IMR-90 (cell line): ENCODE results near the gene IL36B. TPM values are rescaled to one million over a fixed set of nuclear protein-coding genes. Genes with fewer than 3 reads are reported as not detected.

Experiments used
- ATAC-seq: fragments of 200-7000 bp; cut with Tn5 transposase; 2 replicates; pipeline ENCODE4 v1.9.1; 2020; ENCODE audit warnings: low read depth, mild to moderate bottlenecking, moderate library complexity
- BruUV-seq: library from RNA; stranded (reverse); fragments of 400-500 nt; replicated peaks from 2 replicates; lab custom pipeline; 2021; lab: Mats Ljungman, UMichigan
- CTCF ChIA-PET: fragments of 300-600 bp; formaldehyde crosslinking; extraction: SDS; loops from one replicate; lab custom pipeline; 2021; ENCODE audit warnings: antibody characterized with exemption; lab: Yijun Ruan, JAX
- POLR2A ChIA-PET: fragments of 300-600 bp; sonication (Branson Sonifier 250); formaldehyde crosslinking; loops from one replicate; lab custom pipeline; 2022; ENCODE audit warnings: antibody characterized with exemption; ENCODE audit not compliant: unreplicated experiment; lab: Charles Lee
- DNase-seq: peaks from one replicate; pipeline ENCODE4 v3.0.0; 2013
- H2AFZ ChIP-seq: replicated peaks from 2 replicates; pipeline ENCODE3; 2013; ENCODE audit warnings: low read length, mild to moderate bottlenecking; ENCODE audit not compliant: poor library complexity
- H2AK5ac ChIP-seq: 2 replicates; pipeline ENCODE4 v1.6.1; 2013; ENCODE audit warnings: low read depth, low read length, inconsistent platforms
- H2AK9ac ChIP-seq: replicated peaks from 2 replicates; pipeline ENCODE3; 2013; ENCODE audit warnings: mild to moderate bottlenecking, low read depth, low read length, moderate library complexity; ENCODE audit not compliant: poor library complexity
- H2BK120ac ChIP-seq: 2 replicates; pipeline ENCODE4 v1.6.1; 2013; ENCODE audit warnings: low read depth, low read length, inconsistent platforms
- H2BK15ac ChIP-seq: 3 replicates; pipeline ENCODE4 v1.6.1; 2013; ENCODE audit warnings: low read depth, low read length, inconsistent platforms
- H2BK20ac ChIP-seq: 2 replicates; pipeline ENCODE4 v1.6.1; 2013; ENCODE audit warnings: low read depth, mild to moderate bottlenecking, inconsistent platforms, low read length, moderate library complexity
- H2BK5ac ChIP-seq: 2 replicates; pipeline ENCODE4 v1.6.1; 2013; ENCODE audit warnings: mild to moderate bottlenecking, low read depth, low read length, inconsistent platforms; ENCODE audit not compliant: poor library complexity, severe bottlenecking
- H3K14ac ChIP-seq: replicated peaks from 2 replicates; pipeline ENCODE4 v1.6.1; 2013; ENCODE audit warnings: low read depth, low read length, inconsistent platforms
- H3K18ac ChIP-seq: 2 replicates; pipeline ENCODE4 v1.6.1; 2013; ENCODE audit warnings: low read depth, low read length, control low read depth
- H3K23ac ChIP-seq: 2 replicates; pipeline ENCODE4 v1.6.1; 2013; ENCODE audit warnings: low read depth, low read length, inconsistent platforms
- H3K27ac ChIP-seq: 2 replicates; pipeline ENCODE4 v1.5.1; 2013; ENCODE audit warnings: mild to moderate bottlenecking, control low read depth, low read length; ENCODE audit not compliant: insufficient read depth
- H3K27me3 ChIP-seq: 2 replicates; pipeline ENCODE4 v1.6.1; 2013; ENCODE audit warnings: low read length; ENCODE audit not compliant: control insufficient read depth, insufficient read depth
- H3K36me3 ChIP-seq: 2 replicates; pipeline ENCODE4 v1.6.1; 2013; ENCODE audit warnings: low read length, mixed read lengths; ENCODE audit not compliant: control insufficient read depth, insufficient read depth
- H3K4ac ChIP-seq: 2 replicates; pipeline ENCODE4 v1.6.1; 2013; ENCODE audit warnings: low read depth, low read length, inconsistent platforms
- H3K4me1 ChIP-seq: 2 replicates; pipeline ENCODE4 v1.6.1; 2013; ENCODE audit warnings: low read length, mixed read lengths; ENCODE audit not compliant: control insufficient read depth, insufficient read depth
- H3K4me2 ChIP-seq: 2 replicates; pipeline ENCODE4 v1.6.1; 2013; ENCODE audit warnings: low read depth, mild to moderate bottlenecking, control low read depth, low read length, moderate library complexity
- H3K4me3 ChIP-seq: 2 replicates; pipeline ENCODE4 v1.5.1; 2013; ENCODE audit warnings: low read depth, mild to moderate bottlenecking, control low read depth, low read length, moderate library complexity; ENCODE audit not compliant: insufficient read depth
- H3K56ac ChIP-seq: 2 replicates; pipeline ENCODE4 v1.6.1; 2013; ENCODE audit warnings: low read length, inconsistent platforms; ENCODE audit not compliant: insufficient read depth; ENCODE audit errors: extremely low read depth
- H3K79me1 ChIP-seq, 2 experiments: 2 replicates each; pipeline ENCODE4 v1.6.1; 2013; ENCODE audit warnings: low read length in 2 of 2, inconsistent platforms in 1 of 2, low read depth in 1 of 2
- H3K9ac ChIP-seq: 2 replicates; pipeline ENCODE4 v1.6.1; 2013; ENCODE audit warnings: low read depth, low read length, control low read depth
- H3K9me1 ChIP-seq: 2 replicates; pipeline ENCODE4 v1.6.1; 2013; ENCODE audit warnings: low read length, inconsistent platforms; ENCODE audit not compliant: insufficient read depth
- H3K9me3 ChIP-seq: 2 replicates; pipeline ENCODE4 v1.6.1; 2013; ENCODE audit warnings: low read length; ENCODE audit not compliant: control insufficient read depth, insufficient read depth
- H4K20me1 ChIP-seq: 2 replicates; pipeline ENCODE4 v1.6.1; 2013; ENCODE audit warnings: low read length, inconsistent platforms; ENCODE audit not compliant: insufficient read depth
- H4K5ac ChIP-seq: 2 replicates; pipeline ENCODE4 v1.6.1; 2013; ENCODE audit warnings: mild to moderate bottlenecking, low read depth, low read length, control low read depth
- H4K8ac ChIP-seq, 2 experiments: 2 replicates each; pipeline ENCODE4 v1.6.1; 2013; ENCODE audit warnings: low read depth in 2 of 2, low read length in 2 of 2, control low read depth in 1 of 2, inconsistent platforms in 1 of 2
- H4K91ac ChIP-seq: 2 replicates; pipeline ENCODE4 v1.6.1; 2013; ENCODE audit warnings: low read depth, low read length, inconsistent platforms; ENCODE audit not compliant: insufficient read depth
- CEBPB ChIP-seq: IDR thresholded peaks from 2 replicates; pipeline ENCODE4 v1.6.1; 2012; ENCODE audit warnings: low read depth, low read length, improper control_type of control experiment
- CHD1 ChIP-seq: IDR thresholded peaks from 2 replicates; pipeline ENCODE4 v1.6.1; 2012; ENCODE audit warnings: low read depth, low read length, improper control_type of control experiment
- ELK1 ChIP-seq: fragments of 150-350 bp; IDR thresholded peaks from 2 replicates; pipeline ENCODE4 v1.6.1; 2016; ENCODE audit warnings: low read depth, mild to moderate bottlenecking, low read length, moderate library complexity, borderline replicate concordance
- FOS ChIP-seq: fragments of 150-350 bp; IDR thresholded peaks from 2 replicates; pipeline ENCODE4 v1.6.1; 2016; ENCODE audit warnings: low read depth, low read length
- MAFK ChIP-seq: IDR thresholded peaks from 2 replicates; pipeline ENCODE4 v1.6.1; 2012; ENCODE audit warnings: low read depth, low read length, improper control_type of control experiment
- MAZ ChIP-seq: IDR thresholded peaks from 2 replicates; pipeline ENCODE4 v1.6.1; 2012; ENCODE audit warnings: low read depth, mild to moderate bottlenecking, low read length, improper control_type of control experiment, moderate library complexity, borderline replicate concordance
- MXI1 ChIP-seq: IDR thresholded peaks from 2 replicates; pipeline ENCODE4 v1.6.1; 2012; ENCODE audit warnings: low read depth, mild to moderate bottlenecking, low read length, moderate library complexity, borderline replicate concordance
- POLR2A ChIP-seq: IDR thresholded peaks from 2 replicates; pipeline ENCODE4 v1.6.1; 2012; ENCODE audit warnings: mild to moderate bottlenecking, low read depth, low read length
- RAD21 ChIP-seq: IDR thresholded peaks from 2 replicates; pipeline ENCODE4 v1.6.1; 2012; ENCODE audit warnings: low read length, improper control_type of control experiment
- RCOR1 ChIP-seq: IDR thresholded peaks from 2 replicates; pipeline ENCODE4 v1.6.1; 2012; ENCODE audit warnings: mild to moderate bottlenecking, low read length, improper control_type of control experiment; ENCODE audit not compliant: insufficient replicate concordance
- RFX5 ChIP-seq: IDR thresholded peaks from 2 replicates; pipeline ENCODE4 v1.8.0; 2012; ENCODE audit warnings: low read depth, mild to moderate bottlenecking, low read length, moderate library complexity
- WGBS, 2 experiments: methylation state at CpG; one replicate each; pipeline versions ENCODE4 v1.1.5 to v1.1.7; 2013; ENCODE audit warnings: missing lambda C conversion rate in 2 of 2; ENCODE audit not compliant: insufficient read length in 1 of 2; ENCODE audit errors: extremely low coverage in 2 of 2; 5-methylcytosine and 5-hydroxymethylcytosine counted together
- dilution Hi-C: fragments of 300-500 bp; cut with HindIII; formaldehyde crosslinking; loops from one replicate; pipeline ENCODE4 v1.14.3; 2018; ENCODE audit warnings: low sequenced_read_pairs; ENCODE audit not compliant: unreplicated experiment
- in situ Hi-C: fragments of 300-500 bp; cut with MboI; formaldehyde crosslinking; loops from 3 replicates; pipeline ENCODE4 v1.14.3; 2019; ENCODE audit warnings: low sequenced_read_pairs, inconsistent platforms, mixed read lengths
- intact Hi-C: fragments of 100-400 bp; cut with micrococcal nuclease; formaldehyde crosslinking; loops from 2 replicates; pipeline ENCODE4 v1.10.0; 2022
- polyA plus RNA-seq, 3 experiments: library from polyadenylated mRNA; depleted of rRNA; stranded (reverse); fragments of >200 nt; gene quantifications; 2 replicates each; pipeline ENCODE4 v1.2.3, GENCODE V29; 2012; ENCODE audit warnings: low replicate concordance in 1 of 3
- total RNA-seq: library from RNA; depleted of rRNA; stranded (reverse); fragments of >200 nt; gene quantifications from 2 replicates; pipeline ENCODE4 v1.2.3, GENCODE V29; 2012
- TF ChIP-seq, protein P1 (sequence below): fragments of 150-350 bp; IDR thresholded peaks from 2 replicates; pipeline ENCODE4 v1.6.1; 2017; ENCODE audit warnings: mild to moderate bottlenecking, antibody characterized with exemption, low read length, low read depth

The IL36B gene
- total and polyA plus RNA-seq, 2 of the 4 experiments (the other 2 are of a cell fraction) = not detected

DNA sequence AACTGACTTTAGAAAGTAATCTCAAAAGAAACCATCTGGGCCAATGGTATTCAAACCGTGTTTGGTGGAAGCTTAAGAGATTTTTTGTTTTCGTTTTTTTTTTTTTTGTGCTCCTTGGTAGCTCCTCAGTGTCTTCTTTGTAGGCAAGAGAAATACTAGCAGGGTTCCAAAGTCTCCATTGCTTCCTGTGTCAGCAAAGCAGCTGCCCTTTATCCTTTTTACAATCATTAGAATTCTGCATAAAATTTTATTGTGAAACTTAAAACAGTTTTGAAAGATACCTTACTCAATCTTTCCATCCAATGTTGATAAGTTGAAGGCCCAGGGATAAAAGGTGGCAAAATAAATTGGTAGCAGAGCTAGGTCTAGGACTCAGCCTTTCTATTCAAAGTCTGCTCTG, 15.6 kb upstream of the IL36B start:
- H3K4me3 ChIP-seq = no peak overlapping the region
- no peaks in the 10 kb centered on the region for H3K79me1 ChIP-seq
- no peak overlapping the region for H3K18ac ChIP-seq
- no peak overlapping the region for H2BK20ac ChIP-seq
- H4K91ac ChIP-seq = no peak overlapping the region
- no peak overlapping the region for H4K5ac ChIP-seq
- TF ChIP-seq RAD21 = no peak
- TF ChIP-seq POLR2A = no peak
- TF ChIP-seq, protein P1, sequence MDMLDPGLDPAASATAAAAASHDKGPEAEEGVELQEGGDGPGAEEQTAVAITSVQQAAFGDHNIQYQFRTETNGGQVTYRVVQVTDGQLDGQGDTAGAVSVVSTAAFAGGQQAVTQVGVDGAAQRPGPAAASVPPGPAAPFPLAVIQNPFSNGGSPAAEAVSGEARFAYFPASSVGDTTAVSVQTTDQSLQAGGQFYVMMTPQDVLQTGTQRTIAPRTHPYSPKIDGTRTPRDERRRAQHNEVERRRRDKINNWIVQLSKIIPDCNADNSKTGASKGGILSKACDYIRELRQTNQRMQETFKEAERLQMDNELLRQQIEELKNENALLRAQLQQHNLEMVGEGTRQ = no peak
- no peak for TF ChIP-seq CEBPB
- TF ChIP-seq CHD1 = no peak
- TF ChIP-seq ELK1 = no peak
- TF ChIP-seq MXI1 = no peak
- TF ChIP-seq FOS = no peak
- no peak for TF ChIP-seq MAFK
- no peak for TF ChIP-seq RCOR1
- TF ChIP-seq MAZ = no peak
- TF ChIP-seq RFX5 = no peak
- no peak overlapping the region for H2AK9ac ChIP-seq
- no peak overlapping the region for H3K56ac ChIP-seq
- no peak overlapping the region for H3K27ac ChIP-seq
- H3K9me1 ChIP-seq = no peaks in the 10 kb centered on the region
- H3K36me3 ChIP-seq = no peaks in the 10 kb centered on the region
- no peak overlapping the region for H2AFZ ChIP-seq
- dilution Hi-C loops (no loop called here), intact Hi-C loops (no loop called here), in situ Hi-C loops (no loop called here)
- no peak overlapping the region for H2BK120ac ChIP-seq
- peaks cover 5% of the 10 kb centered on the region for H3K27me3 ChIP-seq
- POLR2A ChIA-PET = no interaction called here
- H3K9me3 ChIP-seq = no peaks in the 10 kb centered on the region
- no peaks in the 10 kb centered on the region for H3K4me1 ChIP-seq
- H4K20me1 ChIP-seq = no peaks in the 10 kb centered on the region
- H2AK5ac ChIP-seq = no peak overlapping the region
- H3K4ac ChIP-seq = no peak overlapping the region
- no peak overlapping the region for H3K23ac ChIP-seq
- no TSS peak for BruUV-seq
- ATAC-seq (no peak), DNase-seq (no peak)
- H3K4me2 ChIP-seq = no peak overlapping the region
- no peak overlapping the region for H3K14ac ChIP-seq
- no peak overlapping the region for H2BK5ac ChIP-seq
- no peak overlapping the region for H3K9ac ChIP-seq
- no peak overlapping the region for H2BK15ac ChIP-seq
- WGBS, 2 experiments = no CpG with 5 or more reads among the region's 2 CpGs
- CTCF ChIA-PET = no interaction called here
- no peak overlapping the region for H4K8ac ChIP-seq
